Activated CD4-positive, alpha-beta T cell treated with anti-CD3 and anti-CD28 coated beads, Interleukin-2, amount 50 U/mL, for 48 hours (primary cell): ENCODE data around the gene LTF.
"Not testable (repeated sequence)": the region's sequence is repeated elsewhere in the genome, so short reads cannot be mapped to it uniquely, and the experiment has no call there.

Source experiments
- DNase-seq, 2 experiments: peaks; one replicate each; pipeline ENCODE4 v3.0.0-alpha.2; 2020

Gene LTF

DNA sequence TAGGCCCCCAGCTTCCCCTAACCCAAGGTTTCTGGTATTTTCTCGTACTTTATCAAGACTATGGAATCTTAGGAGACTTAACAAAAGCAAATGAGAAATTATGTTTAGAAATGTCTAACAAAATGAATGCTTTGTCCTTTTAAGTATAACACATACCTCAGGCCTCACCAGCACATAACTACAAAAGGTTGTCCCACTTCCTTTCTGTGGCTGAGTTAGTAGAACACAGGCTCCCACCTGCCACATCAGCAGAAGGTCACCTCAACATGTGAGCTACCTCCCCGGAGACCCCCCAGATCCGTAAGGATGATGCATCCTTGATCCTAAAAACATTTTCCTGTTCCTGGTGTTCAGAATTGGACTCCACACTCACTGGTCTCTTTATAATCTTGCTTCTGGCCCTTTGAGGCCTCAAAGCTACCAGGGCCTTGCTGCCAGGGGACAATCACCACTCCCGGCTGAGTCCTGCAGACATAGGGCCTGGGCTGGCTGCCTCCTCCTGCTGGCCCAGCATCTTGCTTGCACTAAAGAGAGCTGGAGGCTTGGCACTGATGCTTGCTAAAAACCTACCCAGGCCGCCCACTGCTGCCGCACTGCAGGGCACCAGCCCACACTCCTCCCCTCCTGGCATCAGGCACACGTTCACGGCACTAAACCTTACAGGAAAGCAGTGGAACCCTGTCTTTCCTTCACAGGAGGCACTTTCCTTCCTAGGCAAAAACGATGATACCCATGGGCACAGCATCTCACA is 54.8 kb downstream of the LTF start:
- DNase-seq, result no peak

- no peak for DNase-seq
Measured at GRCh38 chr3:46408853-46409252, 55.9 kb downstream of the LTF start.

- DNase-seq, result no peak
Measured at GRCh38 chr3:46407970-46408369, 56.7 kb downstream of the LTF start.

- peak; percentile 22 to 31 for DNase-seq
Measured at GRCh38 chr3:46406788-46407611, 57.7 kb downstream of the LTF start, which contains the start of the genes CCR5AS and CCRL2. CCR5AS (minus strand) TSS chr3:46407066. CCRL2 (plus strand) TSS chr3:46407259; CDS start chr3:46408080, 821 bp downstream.

DNA sequence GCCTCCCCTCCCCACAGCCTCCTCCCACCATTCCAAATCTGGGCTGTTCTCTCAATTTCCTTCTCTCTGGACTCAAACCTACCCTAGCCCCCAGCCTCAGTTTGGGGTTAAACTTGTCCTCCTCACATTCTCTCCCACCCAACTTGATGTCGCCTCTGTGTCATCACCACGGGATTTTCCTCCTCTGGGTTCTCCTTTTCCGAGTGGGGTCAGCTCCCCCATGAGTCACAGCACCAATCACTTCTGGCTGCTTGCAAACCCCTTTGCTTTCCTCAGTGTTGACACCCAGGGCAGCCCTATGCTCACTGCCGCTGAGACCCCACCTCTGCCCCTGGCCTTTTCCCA is 58.3 kb downstream of the LTF start:
- no peak for DNase-seq

- DNase-seq, result no peak
Measured at GRCh38 chr3:46405301-46406019, 59.2 kb downstream of the LTF start.

DNA sequence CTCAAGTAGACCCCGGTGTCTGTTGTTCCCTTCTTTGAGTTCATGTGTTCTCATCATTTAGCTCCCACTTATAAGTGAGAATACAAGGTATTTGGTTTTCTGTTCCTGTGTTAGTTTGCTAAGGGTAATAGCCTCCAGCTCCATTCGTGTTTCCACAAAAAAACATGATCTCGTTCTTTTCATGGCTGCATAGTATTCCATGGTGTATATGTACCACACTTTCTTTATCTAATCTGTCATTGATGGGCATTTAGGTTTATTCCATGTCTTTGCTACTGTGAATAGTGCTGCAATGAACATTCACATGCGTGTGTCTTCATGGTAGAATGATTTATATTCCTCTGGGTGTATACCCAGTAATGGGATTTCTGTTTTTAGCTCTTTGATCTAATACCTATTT is 61.8 kb downstream of the LTF start:
- not testable (repeated sequence) for DNase-seq

DNA sequence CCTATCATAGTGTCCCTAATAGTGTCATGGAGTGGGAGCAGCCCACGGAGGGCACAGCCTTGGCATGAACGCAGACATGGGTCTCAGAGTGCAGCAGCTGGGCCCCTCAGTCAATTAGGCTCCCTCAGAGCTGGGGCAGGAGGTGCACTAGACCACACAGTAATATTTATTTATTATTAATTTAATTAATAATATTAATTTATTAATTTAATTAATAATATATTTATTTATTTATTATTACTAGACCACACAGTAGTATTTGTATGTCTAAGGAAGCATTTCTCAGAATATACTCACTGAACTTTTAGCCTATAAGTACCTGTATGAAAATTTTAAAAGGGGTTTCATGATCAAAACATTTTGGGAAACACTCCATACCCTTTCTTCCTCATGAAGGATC is 63.1 kb downstream of the LTF start:
- no peak for DNase-seq

- DNase-seq, result no peak
Measured at GRCh38 chr3:46400846-46401245, 63.9 kb downstream of the LTF start.

DNA sequence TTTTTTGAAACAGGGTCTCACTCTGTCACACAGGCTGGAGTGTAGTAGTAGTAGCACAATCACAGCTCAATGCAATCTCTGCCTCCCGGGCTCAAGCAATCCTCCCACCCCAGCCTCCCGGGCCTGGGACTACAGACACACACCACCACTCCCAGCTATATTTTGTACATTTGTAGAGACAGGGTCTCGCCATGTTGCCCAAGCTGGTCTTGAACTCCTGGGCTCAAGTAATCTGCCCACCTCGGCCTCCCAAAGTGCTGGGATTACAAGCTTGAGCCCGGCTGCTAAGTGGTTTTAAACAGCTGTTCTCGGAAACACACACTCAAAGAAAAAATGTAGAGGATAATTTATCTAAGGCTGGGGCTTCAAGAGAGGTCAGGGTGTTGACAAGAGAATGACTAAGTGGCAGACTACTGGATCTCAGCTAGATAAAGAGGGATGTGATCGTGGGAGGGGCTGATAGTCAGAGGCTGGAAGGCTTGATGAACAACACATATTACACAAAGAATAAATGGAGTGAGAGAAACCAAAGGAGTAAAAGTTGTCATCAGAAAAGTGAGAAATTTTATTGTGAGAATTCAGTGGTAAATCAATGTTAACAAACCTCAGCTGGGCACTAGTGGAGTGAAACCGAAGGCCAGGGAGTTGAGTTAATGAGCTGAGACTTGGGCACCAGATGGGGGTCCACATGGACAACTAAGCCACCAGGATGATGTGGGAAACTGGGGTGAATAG is 64.5 kb downstream of the LTF start:
- no peak for DNase-seq

DNA sequence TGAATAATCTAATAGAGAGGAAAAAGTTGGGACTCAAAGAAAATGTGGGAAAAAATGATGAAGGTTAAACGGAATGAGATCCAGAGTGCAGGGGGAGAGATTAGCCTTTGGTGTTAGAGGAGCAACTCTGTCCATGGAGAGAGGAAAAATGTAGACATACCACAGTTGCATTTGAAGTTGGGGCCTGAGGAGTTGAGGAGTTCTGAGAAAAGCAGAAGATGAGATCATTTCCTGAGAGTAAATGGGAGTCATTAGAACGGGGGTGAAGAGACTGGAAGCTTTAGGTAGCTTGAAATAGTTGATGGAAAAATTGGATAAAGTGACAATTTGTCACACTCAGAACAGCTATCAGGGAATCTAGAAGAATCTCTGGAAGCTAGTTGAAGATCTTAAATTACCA is 65.1 kb downstream of the LTF start:
- DNase-seq, result no peak

DNA sequence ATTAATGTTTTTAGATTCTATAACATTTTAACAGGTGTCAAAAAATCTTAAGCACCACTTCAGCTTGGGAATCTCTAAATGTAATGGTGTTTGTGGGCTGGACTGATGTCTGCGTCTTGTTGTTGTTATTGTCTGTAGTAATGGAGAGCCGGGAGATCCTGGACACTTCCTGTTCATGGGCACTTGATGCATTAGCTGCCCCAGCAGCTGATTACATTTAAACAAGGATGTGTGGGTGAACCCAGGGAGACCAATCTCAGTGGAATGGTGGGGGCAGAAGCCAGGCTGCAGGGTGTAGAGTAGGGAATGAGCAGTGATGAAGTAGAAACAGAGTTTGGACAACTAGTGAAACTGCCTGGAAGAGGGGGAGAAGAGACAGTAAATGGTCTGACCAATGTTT is 65.6 kb downstream of the LTF start:
- DNase-seq, result no peak

DNA sequence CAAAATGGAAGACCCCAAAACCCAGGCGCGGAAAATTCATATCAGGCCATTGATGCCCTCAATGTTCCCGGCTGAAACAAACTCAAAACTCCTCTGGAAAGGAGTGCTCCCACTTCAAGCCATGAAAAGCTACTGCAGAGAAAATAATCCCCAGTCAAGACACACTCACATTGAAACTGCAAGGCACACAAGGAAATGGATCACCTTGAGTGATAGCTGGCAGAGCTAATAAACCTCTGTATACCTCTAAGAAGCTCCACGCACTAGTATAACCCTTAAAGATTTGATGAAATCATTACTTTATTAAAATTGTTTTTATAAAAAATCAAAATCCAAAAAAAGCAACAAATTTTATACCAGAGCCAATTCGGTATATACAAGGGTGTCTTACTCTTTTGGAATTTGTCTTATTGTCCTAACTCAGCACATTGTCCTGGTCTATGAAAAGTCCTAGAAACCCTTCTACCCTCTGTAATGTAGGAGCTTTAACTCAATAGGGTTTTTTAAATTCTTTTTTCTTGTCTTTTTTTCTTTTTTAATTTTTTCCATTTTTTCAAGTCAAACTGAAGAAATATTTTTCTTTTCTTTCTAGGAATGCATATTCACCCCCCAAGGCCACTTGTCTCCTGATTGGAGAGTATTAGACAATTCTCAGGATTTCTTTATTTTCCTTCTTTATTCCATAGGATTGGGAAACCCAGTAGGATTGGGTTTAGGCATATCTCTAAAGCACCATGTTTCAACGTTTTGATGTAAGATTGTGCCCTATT is 66.3 kb downstream of the LTF start:
- DNase-seq, result no peak

- no peak for DNase-seq
Measured at GRCh38 chr3:46397111-46397510, 67.6 kb downstream of the LTF start.

- DNase-seq, result no peak
Measured at GRCh38 chr3:46395766-46396530, 68.8 kb downstream of the LTF start.

GRCh38 chr3:46395210-46395661 is 69.5 kb downstream of the LTF start:
- DNase-seq, result no peak

GRCh38 chr3:46393554-46394434 is 70.9 kb downstream of the LTF start:
- no peak for DNase-seq

- DNase-seq, result no peak
Measured at GRCh38 chr3:46393011-46393410, 71.7 kb downstream of the LTF start.

GRCh38 chr3:46391526-46391925 is 73.2 kb downstream of the LTF start:
- DNase-seq, result not testable (repeated sequence)

DNA sequence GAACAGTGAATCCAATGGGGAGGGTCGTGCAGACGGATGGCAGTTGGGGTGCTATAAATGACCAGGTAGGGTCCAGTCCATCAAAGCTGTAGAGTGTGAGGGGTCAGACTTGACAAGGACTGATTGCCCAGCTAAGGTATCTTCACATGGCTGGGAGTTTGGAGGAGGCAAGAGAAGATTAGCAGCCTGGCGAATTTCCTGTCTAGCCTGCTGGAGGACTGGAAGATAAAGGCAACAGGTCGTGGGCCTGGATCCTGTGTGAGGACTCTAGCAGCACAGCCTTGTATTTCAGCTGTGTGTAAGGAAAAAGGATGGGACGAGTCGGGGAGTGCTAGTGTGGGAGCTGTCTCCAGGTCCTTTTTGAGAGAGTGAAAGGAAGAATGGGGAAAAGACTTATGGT is 75.4 kb downstream of the LTF start:
- DNase-seq, result no peak
